Neural cell (in vitro differentiated cells): ENCODE data around the gene SMIM17. TPM values are rescaled to one million over a fixed set of nuclear protein-coding genes. Genes with fewer than 3 reads are reported as not detected.

Source experiments
- H2AFZ ChIP-seq: fragments of 200-600, 300-800 bp; sonication (generic), shearing (Covaris generic); 2 replicates; pipeline ENCODE4 v1.6.0; 2014; ENCODE audit warnings: low read depth, mild to moderate bottlenecking, antibody characterized with exemption, low read length, moderate library complexity
- H3F3A ChIP-seq: fragments of 200-600 bp; shearing (Covaris generic); 2 replicates; pipeline ENCODE4 v1.6.1; 2016; ENCODE audit warnings: mild to moderate bottlenecking, moderate library complexity, mixed read lengths, antibody characterized with exemption, low read length; ENCODE audit not compliant: insufficient read depth, poor library complexity, severe bottlenecking
- H3K27ac ChIP-seq: fragments of 200-600, 300-800 bp; sonication (generic), shearing (Covaris generic); 2 replicates; pipeline ENCODE4 v1.5.1; 2014; ENCODE audit warnings: mild to moderate bottlenecking, low read length, moderate library complexity
- H3K27me3 ChIP-seq: fragments of 300-800, 200-600 bp; sonication (generic), shearing (Covaris generic); 2 replicates; pipeline ENCODE4 v1.6.0; 2014; ENCODE audit warnings: mild to moderate bottlenecking, low read depth, low read length, moderate library complexity; ENCODE audit not compliant: insufficient read depth
- H3K36me3 ChIP-seq: fragments of 300-800, 200-600 bp; sonication (generic), shearing (Covaris generic); 2 replicates; pipeline ENCODE4 v1.5.1; 2014; ENCODE audit warnings: mild to moderate bottlenecking, antibody characterized with exemption, low read length, moderate library complexity; ENCODE audit not compliant: insufficient read depth
- H3K4me2 ChIP-seq: fragments of 300-800, 200-600 bp; sonication (generic), shearing (Covaris generic); 2 replicates; pipeline ENCODE4 v1.6.0; 2014; ENCODE audit warnings: mild to moderate bottlenecking, low read length
- H3K4me3 ChIP-seq: fragments of 300-800, 200-600 bp; sonication (generic), shearing (Covaris generic); 2 replicates; pipeline ENCODE4 v1.5.1; 2014; ENCODE audit warnings: mild to moderate bottlenecking, low read length, moderate library complexity
- H3K79me2 ChIP-seq: fragments of 200-600 bp; shearing (Covaris generic); replicated peaks from 2 replicates; pipeline ENCODE4 v1.6.0; 2014; ENCODE audit warnings: mild to moderate bottlenecking, low read length, moderate library complexity; ENCODE audit not compliant: insufficient read depth
- H3K9ac ChIP-seq: fragments of 300-800, 200-600 bp; sonication (generic), shearing (Covaris generic); 2 replicates; pipeline ENCODE4 v1.6.1; 2016; ENCODE audit warnings: mild to moderate bottlenecking, low read length, mixed read lengths
- H3K9me2 ChIP-seq: fragments of 200-600 bp; shearing (Covaris generic); 2 replicates; pipeline ENCODE4 v1.6.1; 2016; ENCODE audit warnings: mild to moderate bottlenecking, low read length, mixed read lengths; ENCODE audit not compliant: insufficient read depth
- H3K9me3 ChIP-seq: fragments of 200-600, 300-800 bp; sonication (generic), shearing (Covaris generic); 2 replicates; pipeline ENCODE4 v1.6.1; 2016; ENCODE audit warnings: mild to moderate bottlenecking, mixed run types, low read length, moderate library complexity, mixed read lengths
- H4K20me1 ChIP-seq: fragments of 200-600 bp; shearing (Covaris generic); 2 replicates; pipeline ENCODE4 v1.6.1; 2016; ENCODE audit warnings: mild to moderate bottlenecking, mixed run types; ENCODE audit not compliant: insufficient read depth
- CTCF ChIP-seq: fragments of 450-650 bp; IDR thresholded peaks from 2 replicates; pipeline ENCODE4 v1.5.1; 2014; ENCODE audit warnings: antibody characterized with exemption, mild to moderate bottlenecking, moderate library complexity; ENCODE audit not compliant: poor library complexity, severe bottlenecking
- EP300 ChIP-seq: fragments of 450-650 bp; conservative IDR thresholded peaks from 2 replicates; pipeline ENCODE4 v1.6.1; 2014; ENCODE audit warnings: antibody characterized with exemption, mild to moderate bottlenecking, moderate library complexity; ENCODE audit not compliant: poor library complexity, severe bottlenecking
- EZH2 ChIP-seq: fragments of 200-600, 300-800 bp; shearing (Covaris generic), sonication (generic); IDR thresholded peaks from 2 replicates; pipeline ENCODE4 v1.6.1; 2014; ENCODE audit warnings: antibody characterized with exemption, low read length, borderline replicate concordance, mild to moderate bottlenecking; ENCODE audit not compliant: insufficient read depth, poor library complexity, severe bottlenecking
- MXI1 ChIP-seq: fragments of 450-650 bp; conservative IDR thresholded peaks from 2 replicates; pipeline ENCODE4 v1.6.1; 2014; ENCODE audit warnings: antibody characterized with exemption, mild to moderate bottlenecking; ENCODE audit not compliant: poor library complexity, severe bottlenecking
- POLR2AphosphoS5 ChIP-seq: IDR thresholded peaks from 2 replicates; pipeline ENCODE4 v1.6.1; 2012
- RAD21 ChIP-seq: fragments of 450-650 bp; conservative IDR thresholded peaks from 2 replicates; pipeline ENCODE4 v1.6.1; 2014; ENCODE audit warnings: antibody characterized with exemption, mild to moderate bottlenecking, moderate library complexity
- REST ChIP-seq: IDR thresholded peaks from 2 replicates; pipeline ENCODE4 v1.6.1; 2012; ENCODE audit warnings: borderline replicate concordance
- SMC3 ChIP-seq: fragments of 450-650 bp; conservative IDR thresholded peaks from 2 replicates; pipeline ENCODE4 v1.6.1; 2014; ENCODE audit warnings: antibody characterized with exemption, mild to moderate bottlenecking, moderate library complexity; ENCODE audit not compliant: poor library complexity
- TAF1 ChIP-seq: IDR thresholded peaks from 2 replicates; pipeline ENCODE4 v1.6.1; 2012; ENCODE audit warnings: low read depth
- polyA plus RNA-seq: library from polyadenylated mRNA; depleted of rRNA; stranded (reverse); fragments of >200 nt; gene quantifications from 2 replicates; pipeline ENCODE4 v1.2.3, GENCODE V29; 2014

The SMIM17 gene
- polyA plus RNA-seq, 1 donor from 2014 or later = 14.2 TPM

GRCh38 chr19:56613639-56614038 is 29.3 kb upstream of the SMIM17 start:
- TF ChIP-seq MXI1 (no peak), REST (no peak), EP300 (no peak), RAD21 (no peak), TAF1 (no peak), CTCF (no peak), SMC3 (no peak), POLR2AphosphoS5 (no peak), EZH2 (no peak)
- Histone ChIP-seq H3F3A (no peaks in the 10 kb centered on the region), H3K36me3 (peaks cover 37% of the 10 kb centered on the region), H3K9me3 (peaks cover 33% of the 10 kb centered on the region), H3K27me3 (no peaks in the 10 kb centered on the region), H3K27ac (no peak overlapping the region), H3K79me2 (peaks cover 86% of the 10 kb centered on the region), H3K4me3 (no peak overlapping the region), H3K9me2 (no peaks in the 10 kb centered on the region), H2AFZ (no peak overlapping the region), H3K4me2 (no peak overlapping the region), H4K20me1 (no peaks in the 10 kb centered on the region), H3K9ac (no peak overlapping the region)

GRCh38 chr19:56617531-56617930 is 25.4 kb upstream of the SMIM17 start:
- Histone ChIP-seq H3K9ac (no peak overlapping the region), H3K9me3 (peaks cover 38% of the 10 kb centered on the region), H3K36me3 (peaks cover 43% of the 10 kb centered on the region), H3K4me2 (no peak overlapping the region), H3K27ac (no peak overlapping the region), H2AFZ (no peak overlapping the region), H3K27me3 (no peaks in the 10 kb centered on the region), H3K9me2 (no peaks in the 10 kb centered on the region), H3K4me3 (no peak overlapping the region), H3K79me2 (peaks cover 60% of the 10 kb centered on the region), H3F3A (no peaks in the 10 kb centered on the region), H4K20me1 (no peaks in the 10 kb centered on the region)
- TF ChIP-seq EZH2 (no peak), SMC3 (no peak), RAD21 (no peak), EP300 (no peak), TAF1 (no peak), CTCF (no peak), POLR2AphosphoS5 (no peak), REST (no peak), MXI1 (no peak)
